Activated naive CD4-positive, alpha-beta T cell treated with anti-CD3 and anti-CD28 coated beads for 36 hours (primary cell): ENCODE measurements around the gene CLK3. TPM values are rescaled to one million over a fixed set of nuclear protein-coding genes. Genes with fewer than 3 reads are reported as not detected.
"Not testable (repeated sequence)": the region's sequence is repeated elsewhere in the genome, so short reads cannot be mapped to it uniquely, and the experiment has no call there.

Source experiments
- CTCF ChIA-PET: fragments of 350-600 bp; sonication (Branson Sonifier 250); formaldehyde crosslinking; loops from one replicate; lab custom pipeline; 2021; ENCODE audit warnings: antibody characterized with exemption; lab: Charles Lee
- DNase-seq: peaks from one replicate; pipeline ENCODE4 v3.0.0-alpha.2; 2020
- H3K27ac Mint-ChIP-seq: one replicate; pipeline ENCODE4 v1.8.0; 2021; ENCODE audit warnings: mild to moderate bottlenecking, mixed read lengths
- H3K27me3 Mint-ChIP-seq: one replicate; pipeline ENCODE4 v1.8.0; 2021; ENCODE audit warnings: low read depth, mixed read lengths
- H3K36me3 Mint-ChIP-seq: one replicate; pipeline ENCODE4 v1.8.0; 2021; ENCODE audit warnings: low read depth, mixed read lengths
- H3K4me1 Mint-ChIP-seq: one replicate; pipeline ENCODE4 v1.8.0; 2021; ENCODE audit warnings: low read depth, mixed read lengths
- H3K4me3 Mint-ChIP-seq: one replicate; pipeline ENCODE4 v1.8.0; 2021; ENCODE audit warnings: mild to moderate bottlenecking, moderate library complexity, mixed read lengths
- H3K9me3 Mint-ChIP-seq: one replicate; pipeline ENCODE4 v1.8.0; 2021; ENCODE audit warnings: mixed read lengths
- intact Hi-C: fragments of 100-400 bp; cut with micrococcal nuclease; formaldehyde crosslinking; loops from one replicate; pipeline ENCODE4 v1.15.1; 2023
- total RNA-seq, 2 experiments: library from RNA; stranded (reverse); gene quantifications; one replicate each; pipeline ENCODE4 v1.2.3, GENCODE V29; 2021

CLK3 gene
- total RNA-seq, 2 experiments from 2014 or later = 124 TPM

GRCh38 chr15:74625693-74626092 lies 10.1 kb downstream of the CLK3 start:
- peak overlapping the region; percentile 75 for H3K27ac Mint-ChIP-seq
- H3K4me1 Mint-ChIP-seq = peaks cover 19% of the 10 kb centered on the region
- no peaks in the 10 kb centered on the region for H3K9me3 Mint-ChIP-seq
- CTCF ChIA-PET = interaction anchor here (10.0 kb wide), 1 partner anchor 10 kb away, joined by 180 read pairs; no protein-coding TSS in a partner anchor
- H3K4me3 Mint-ChIP-seq = no peak overlapping the region
- H3K36me3 Mint-ChIP-seq = peaks cover 42% of the 10 kb centered on the region
- intact Hi-C loops = no loop called here
- H3K27me3 Mint-ChIP-seq = no peaks in the 10 kb centered on the region
- no peak for DNase-seq

- intact Hi-C loops = no loop called here
- Mint-ChIP-seq H3K4me1 (peaks cover 13% of the 10 kb centered on the region), H3K27ac (peak overlapping the region; percentile 66), H3K27me3 (no peaks in the 10 kb centered on the region), H3K4me3 (no peak overlapping the region), H3K36me3 (peaks cover 37% of the 10 kb centered on the region), H3K9me3 (no peaks in the 10 kb centered on the region)
- CTCF ChIA-PET = interaction anchor here (0.6 to 1.0 kb wide), 2 partner anchors 141 to 342 kb away, joined by 3 read pairs; no protein-coding TSS in a partner anchor
- no peak for DNase-seq
Measured at GRCh38 chr15:74626336-74626735, 10.7 kb downstream of the CLK3 start.

- no peaks in the 10 kb centered on the region for H3K9me3 Mint-ChIP-seq
- DNase-seq = no peak
- no peaks in the 10 kb centered on the region for H3K27me3 Mint-ChIP-seq
- no peak overlapping the region for H3K4me3 Mint-ChIP-seq
- intact Hi-C loops = no loop called here
- peaks cover 11% of the 10 kb centered on the region for H3K4me1 Mint-ChIP-seq
- CTCF ChIA-PET = interaction anchor here (0.6 to 1.0 kb wide), 3 partner anchors 10 to 341 kb away, joined by 3 to 4 read pairs (median 3); no protein-coding TSS in a partner anchor
- H3K36me3 Mint-ChIP-seq = peaks cover 31% of the 10 kb centered on the region
- peak overlapping the region; percentile 66 for H3K27ac Mint-ChIP-seq
Measured at GRCh38 chr15:74626752-74627692, 11.4 kb downstream of the CLK3 start.

- intact Hi-C loops = no loop called here
- Mint-ChIP-seq H3K36me3 (peaks cover 24% of the 10 kb centered on the region), H3K4me3 (no peak overlapping the region), H3K9me3 (no peaks in the 10 kb centered on the region), H3K27ac (peak overlapping the region; percentile 63), H3K4me1 (peaks cover 8% of the 10 kb centered on the region), H3K27me3 (no peaks in the 10 kb centered on the region)
- CTCF ChIA-PET = interaction anchor here (0.7 to 1.0 kb wide), 3 partner anchors 8 to 11 kb away, joined by 3 to 6 read pairs (median 4); no protein-coding TSS in a partner anchor
- no peak for DNase-seq
Measured at GRCh38 chr15:74627766-74628165, 12.1 kb downstream of the CLK3 start.

- CTCF ChIA-PET = interaction anchor here (0.7 to 1.0 kb wide), 4 partner anchors 9 to 187 kb away, joined by 3 to 6 read pairs (median 3); no protein-coding TSS in a partner anchor
- Mint-ChIP-seq H3K4me3 (no peak overlapping the region), H3K36me3 (peaks cover 22% of the 10 kb centered on the region), H3K9me3 (no peaks in the 10 kb centered on the region), H3K27ac (peak overlapping the region; percentile 59), H3K4me1 (peaks cover 8% of the 10 kb centered on the region), H3K27me3 (no peaks in the 10 kb centered on the region)
- intact Hi-C loops = no loop called here
- DNase-seq = no peak
Measured at GRCh38 chr15:74628199-74628598, 12.6 kb downstream of the CLK3 start.

GRCh38 chr15:74628949-74629348 lies 13.3 kb downstream of the CLK3 start:
- Mint-ChIP-seq H3K27me3 (no peaks in the 10 kb centered on the region), H3K36me3 (peaks cover 19% of the 10 kb centered on the region), H3K27ac (no peak overlapping the region), H3K9me3 (no peaks in the 10 kb centered on the region), H3K4me1 (peaks cover 8% of the 10 kb centered on the region), H3K4me3 (no peak overlapping the region)
- CTCF ChIA-PET = interaction anchor here (0.8 to 14.2 kb wide), 4 partner anchors 10 to 187 kb away, joined by 3 to 309 read pairs (median 4); no protein-coding TSS in a partner anchor
- no peak for DNase-seq
- intact Hi-C loops = no loop called here

- H3K4me3 Mint-ChIP-seq, H3K4me1 Mint-ChIP-seq, DNase-seq, H3K9me3 Mint-ChIP-seq, H3K27me3 Mint-ChIP-seq, intact Hi-C loops, H3K27ac Mint-ChIP-seq: not testable (repeated sequence)
- CTCF ChIA-PET = interaction anchor here (1.0 to 14.2 kb wide), 3 partner anchors 9 to 139 kb away, joined by 3 to 309 read pairs (median 180); no protein-coding TSS in a partner anchor
- peaks cover 17% of the 10 kb centered on the region for H3K36me3 Mint-ChIP-seq
Measured at GRCh38 chr15:74629696-74630095, 14.1 kb downstream of the CLK3 start.

- no peak for DNase-seq
- no peaks in the 10 kb centered on the region for H3K9me3 Mint-ChIP-seq
- no peak overlapping the region for H3K4me3 Mint-ChIP-seq
- peaks cover 8% of the 10 kb centered on the region for H3K4me1 Mint-ChIP-seq
- CTCF ChIA-PET = interaction anchor here (1.0 to 14.2 kb wide), 13 partner anchors 10 to 316 kb away, joined by 3 to 309 read pairs (median 3); no protein-coding TSS in a partner anchor
- intact Hi-C loops = no loop called here
- peaks cover 15% of the 10 kb centered on the region for H3K36me3 Mint-ChIP-seq
- H3K27ac Mint-ChIP-seq = peak overlapping the region; percentile 41
- no peaks in the 10 kb centered on the region for H3K27me3 Mint-ChIP-seq
Measured at GRCh38 chr15:74630284-74631086, 14.8 kb downstream of the CLK3 start.

GRCh38 chr15:74631087-74631385 lies 15.4 kb downstream of the CLK3 start:
- peaks cover 12% of the 10 kb centered on the region for H3K36me3 Mint-ChIP-seq

GRCh38 chr15:74631408-74631807 lies 15.8 kb downstream of the CLK3 start:
- H3K4me3 Mint-ChIP-seq = no peak overlapping the region
- H3K9me3 Mint-ChIP-seq = no peaks in the 10 kb centered on the region
- H3K36me3 Mint-ChIP-seq = peaks cover 12% of the 10 kb centered on the region
- CTCF ChIA-PET = interaction anchor here (0.6 to 14.2 kb wide), 24 partner anchors 9 to 315 kb away, joined by 3 to 309 read pairs (median 4); no protein-coding TSS in a partner anchor
- peaks cover 2% of the 10 kb centered on the region for H3K4me1 Mint-ChIP-seq
- no peak for DNase-seq
- intact Hi-C loops = no loop called here
- no peak overlapping the region for H3K27ac Mint-ChIP-seq
- no peaks in the 10 kb centered on the region for H3K27me3 Mint-ChIP-seq

More at GRCh38 chr15:74631087-74631385, 15.4 kb downstream of the CLK3 start:
- Mint-ChIP-seq H3K4me3 (no peak overlapping the region), H3K27ac (peak overlapping the region; percentile 26), H3K4me1 (peaks cover 4% of the 10 kb centered on the region), H3K27me3 (no peaks in the 10 kb centered on the region), H3K9me3 (no peaks in the 10 kb centered on the region)
- intact Hi-C loops = no loop called here
- DNase-seq = no peak
- CTCF ChIA-PET = interaction anchor here (0.6 to 14.2 kb wide), 12 partner anchors 9 to 315 kb away, joined by 3 to 309 read pairs (median 4); no protein-coding TSS in a partner anchor

GRCh38 chr15:74631935-74632560 lies 16.4 kb downstream of the CLK3 start:
- intact Hi-C loops = loop anchor here (1.0 kb wide), 1 partner anchor 259 kb away; no protein-coding TSS in a partner anchor
- Mint-ChIP-seq H3K9me3 (no peaks in the 10 kb centered on the region), H3K4me1 (no peaks in the 10 kb centered on the region), H3K27ac (no peak overlapping the region), H3K36me3 (peaks cover 12% of the 10 kb centered on the region), H3K27me3 (no peaks in the 10 kb centered on the region), H3K4me3 (no peak overlapping the region)
- peak; percentile 77 for DNase-seq
- CTCF ChIA-PET = interaction anchor here (0.6 to 14.2 kb wide), 28 partner anchors 8 to 344 kb away, joined by 3 to 309 read pairs (median 4); no protein-coding TSS in a partner anchor
